ENCODE data around the gene DST. TPM values are rescaled to one million over a fixed set of nuclear protein-coding genes. Genes with fewer than 3 reads are reported as not detected.

DST gene
- total RNA-seq, result 1.5 and 3.3 TPM in 2 replicates
- total RNA-seq (2013), result 6.6 TPM
- 0.92 and 1.9 TPM in 2 replicates for polyA plus RNA-seq
- polyA minus RNA-seq, result 2.1 and 2.2 TPM in 2 replicates

DNA sequence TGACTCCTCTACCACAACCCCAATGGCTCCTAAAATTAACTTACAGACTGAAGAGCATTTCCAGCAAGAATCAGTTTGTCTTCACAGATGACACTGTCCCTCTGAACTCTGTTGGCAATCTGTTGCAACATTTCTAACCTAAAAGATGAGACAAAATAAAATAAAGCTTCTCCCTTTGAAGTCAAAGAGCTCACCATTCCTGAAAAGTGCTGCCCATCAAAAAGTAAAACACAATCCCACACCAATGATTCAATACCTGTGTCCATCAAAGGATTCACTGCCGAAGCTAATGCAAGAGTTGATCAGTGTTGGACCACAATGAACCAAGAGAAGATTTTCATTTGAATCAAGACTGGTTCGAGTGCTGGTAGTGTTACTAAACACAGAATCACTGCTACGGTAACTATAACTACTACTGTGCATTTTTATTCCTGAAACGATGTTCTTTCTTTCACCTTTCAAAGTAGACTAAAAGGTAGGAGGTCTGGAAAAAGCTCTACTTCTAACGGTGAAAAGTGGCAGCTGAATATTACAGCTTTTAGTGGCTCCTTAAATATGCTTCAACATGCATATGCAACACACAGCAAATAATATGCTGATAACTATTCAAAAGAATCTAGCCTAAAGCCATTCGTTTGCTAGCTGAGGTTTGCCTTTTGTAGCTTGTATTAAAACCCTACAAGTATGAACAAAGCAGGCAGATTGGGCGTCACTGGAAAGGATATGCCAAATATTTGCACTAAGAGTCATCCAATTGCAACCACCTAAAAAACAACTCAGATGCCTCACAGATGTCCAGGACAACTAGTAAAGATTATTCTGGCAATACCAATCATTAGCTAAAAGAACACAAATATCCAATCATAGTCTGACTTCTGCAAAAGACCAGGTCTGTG is at the start of gene DST:
TSS of gene DST (minus strand) at position 524 of the 896 bp plus-strand sequence.
- H3K27me3 Mint-ChIP-seq, result peaks cover 3% of the 10 kb centered on the region
- WGBS (ENCODE audit: insufficient coverage), result 90% methylated on average over 2 of the region's 7 CpGs

DNA sequence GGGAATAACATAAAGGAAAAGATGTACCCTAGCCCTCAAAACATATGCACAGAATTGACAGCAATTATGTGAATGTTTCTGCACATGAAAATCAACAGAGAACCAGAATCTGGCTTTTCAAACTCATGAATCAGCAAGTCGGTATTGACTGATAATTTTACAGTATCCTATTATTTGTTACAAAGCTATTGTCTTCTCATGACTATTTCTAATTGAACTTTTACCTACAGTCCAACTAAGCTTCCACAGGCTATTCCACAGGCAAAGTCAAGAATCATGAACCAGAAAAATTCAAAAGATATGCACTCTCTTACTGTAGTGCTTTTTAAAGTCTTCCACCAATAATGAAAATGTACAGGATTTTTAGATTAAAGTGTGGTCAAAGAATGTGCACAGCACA is 49.1 kb upstream of the DST start:
- Histone ChIP-seq H3K27ac (ENCODE audit: low read length in 2 of 2) (no peak overlapping the region), H3K36me3 (replicated peaks in 1 of 2; ENCODE audit: control extremely low read depth in 1 of 2, control insufficient read depth in 1 of 2, extremely low read depth in 1 of 2, insufficient read depth in 2 of 2, low read length in 1 of 2) (no peaks in the 10 kb centered on the region), H3K4me1 (ENCODE audit: control insufficient read depth in 2 of 2, insufficient read depth in 2 of 2, low read length in 2 of 2) (no peaks in the 10 kb centered on the region), H3K79me2 (ENCODE audit: control insufficient read depth, insufficient read depth, low read length) (no peaks in the 10 kb centered on the region), H3K27me3 (replicated peaks in 1 of 4; ENCODE audit: control extremely low read depth in 1 of 4, control insufficient read depth in 3 of 4, insufficient read depth in 4 of 4, low read length in 3 of 4) (no peaks in the 10 kb centered on the region), H2AFZ (ENCODE audit: insufficient read depth, low read depth, low read length, poor library complexity, severe bottlenecking) (no peak overlapping the region), H3K9ac (ENCODE audit: low read length) (no peak overlapping the region), H3K4me3 (ENCODE audit: control extremely low read depth in 1 of 5, extremely low read depth in 1 of 5, insufficient read depth in 1 of 5, low read depth in 2 of 5, low read length in 4 of 5) (no peak overlapping the region), H3K9me3 (ENCODE audit: control extremely low read depth in 1 of 3, control insufficient read depth in 2 of 3, insufficient read depth in 1 of 3, low read length in 2 of 3) (no peaks in the 10 kb centered on the region), H4K20me1 (ENCODE audit: control insufficient read depth, insufficient read depth, low read length, poor library complexity, severe bottlenecking) (no peaks in the 10 kb centered on the region), H3K4me2 (replicated peaks; ENCODE audit: low read depth, low read length, poor library complexity, severe bottlenecking) (no peak overlapping the region)
- no peak for DNase-seq
- Mint-ChIP-seq H3K4me1 (no peaks in the 10 kb centered on the region), H3K27me3 (peaks cover 3% of the 10 kb centered on the region), H3K27ac (no peak overlapping the region), H3K9me3 (ENCODE audit: insufficient read depth) (peaks cover 2% of the 10 kb centered on the region), H3K4me3 (no peak overlapping the region)
- ATAC-seq (ENCODE audit: low read depth), result no peak
- CTCF ChIA-PET, result no interaction called here
- TF ChIP-seq, protein P1, sequence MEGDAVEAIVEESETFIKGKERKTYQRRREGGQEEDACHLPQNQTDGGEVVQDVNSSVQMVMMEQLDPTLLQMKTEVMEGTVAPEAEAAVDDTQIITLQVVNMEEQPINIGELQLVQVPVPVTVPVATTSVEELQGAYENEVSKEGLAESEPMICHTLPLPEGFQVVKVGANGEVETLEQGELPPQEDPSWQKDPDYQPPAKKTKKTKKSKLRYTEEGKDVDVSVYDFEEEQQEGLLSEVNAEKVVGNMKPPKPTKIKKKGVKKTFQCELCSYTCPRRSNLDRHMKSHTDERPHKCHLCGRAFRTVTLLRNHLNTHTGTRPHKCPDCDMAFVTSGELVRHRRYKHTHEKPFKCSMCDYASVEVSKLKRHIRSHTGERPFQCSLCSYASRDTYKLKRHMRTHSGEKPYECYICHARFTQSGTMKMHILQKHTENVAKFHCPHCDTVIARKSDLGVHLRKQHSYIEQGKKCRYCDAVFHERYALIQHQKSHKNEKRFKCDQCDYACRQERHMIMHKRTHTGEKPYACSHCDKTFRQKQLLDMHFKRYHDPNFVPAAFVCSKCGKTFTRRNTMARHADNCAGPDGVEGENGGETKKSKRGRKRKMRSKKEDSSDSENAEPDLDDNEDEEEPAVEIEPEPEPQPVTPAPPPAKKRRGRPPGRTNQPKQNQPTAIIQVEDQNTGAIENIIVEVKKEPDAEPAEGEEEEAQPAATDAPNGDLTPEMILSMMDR (IDR thresholded peaks at IDR 0.05), result no peak
- no peak for TF ChIP-seq EZH2 (IDR thresholded peaks at IDR 0.05; ENCODE audit: borderline replicate concordance, insufficient read depth, low read depth, low read length, poor library complexity, severe bottlenecking)
- no CpG with 5 or more reads among the region's 1 CpG for WGBS (ENCODE audit: insufficient coverage)
- POLR2A ChIA-PET, result no interaction called here
- intact Hi-C loops (cut with micrococcal nuclease), result no loop called here

More for the DNA sequence above, at the start of gene DST:
- H4K20me1 ChIP-seq (ENCODE audit: control insufficient read depth, insufficient read depth, low read length, poor library complexity, severe bottlenecking), result no peaks in the 10 kb centered on the region
- ChIA-PET POLR2A (no interaction called here), CTCF (no interaction called here)
- no peak within 1 kb of the TSS for H3K27ac Mint-ChIP-seq
- H3K27me3 ChIP-seq (replicated peaks in 1 of 4; ENCODE audit: control extremely low read depth in 1 of 4, control insufficient read depth in 3 of 4, insufficient read depth in 4 of 4, low read length in 3 of 4), result no peaks in the 10 kb centered on the region
- DNase-seq, result no peak
- intact Hi-C loops (cut with micrococcal nuclease), result no loop called here
- H3K4me1 Mint-ChIP-seq, result no peaks in the 10 kb centered on the region
- no peak within 1 kb of the TSS for H3K4me3 ChIP-seq (ENCODE audit: control extremely low read depth in 1 of 5, extremely low read depth in 1 of 5, insufficient read depth in 1 of 5, low read depth in 2 of 5, low read length in 4 of 5)
- H3K9me3 Mint-ChIP-seq (ENCODE audit: insufficient read depth), result no peaks in the 10 kb centered on the region
- no peaks in the 10 kb centered on the region for H3K9me3 ChIP-seq (ENCODE audit: control extremely low read depth in 1 of 3, control insufficient read depth in 2 of 3, insufficient read depth in 1 of 3, low read length in 2 of 3)
- H3K4me3 Mint-ChIP-seq, result no peak within 1 kb of the TSS
- no peaks in the 10 kb centered on the region for H3K79me2 ChIP-seq (ENCODE audit: control insufficient read depth, insufficient read depth, low read length)
- H3K9ac ChIP-seq (ENCODE audit: low read length), result no peak within 1 kb of the TSS
- H2AFZ ChIP-seq (ENCODE audit: insufficient read depth, low read depth, low read length, poor library complexity, severe bottlenecking), result no peak within 1 kb of the TSS
- ATAC-seq (ENCODE audit: low read depth), result no peak
- H3K4me1 ChIP-seq (ENCODE audit: control insufficient read depth in 2 of 2, insufficient read depth in 2 of 2, low read length in 2 of 2), result no peaks in the 10 kb centered on the region
- no peak for TF ChIP-seq EZH2 (IDR thresholded peaks at IDR 0.05; ENCODE audit: borderline replicate concordance, insufficient read depth, low read depth, low read length, poor library complexity, severe bottlenecking)
- TF ChIP-seq, protein P1 (IDR thresholded peaks at IDR 0.05), result no peak
- H3K36me3 ChIP-seq (replicated peaks in 1 of 2; ENCODE audit: control extremely low read depth in 1 of 2, control insufficient read depth in 1 of 2, extremely low read depth in 1 of 2, insufficient read depth in 2 of 2, low read length in 1 of 2), result no peaks in the 10 kb centered on the region
- no peak within 1 kb of the TSS for H3K27ac ChIP-seq (ENCODE audit: low read length in 2 of 2)
- H3K4me2 ChIP-seq (replicated peaks; ENCODE audit: low read depth, low read length, poor library complexity, severe bottlenecking), result no peak within 1 kb of the TSS

Data from B cell (primary cell).